Activated T-helper 1 cell treated with anti-CD3 and anti-CD28 coated beads, Interleukin-12 subunit alpha, Interleukin-12 subunit beta, Interleukin-2, Interleukin-4 antibody, amounts not matched to agents 30 ng/mL and 10 ng/mL and 1 ng/mL, durations not matched to agents 14 hours and 24 hours and 36 hours (primary cell): ENCODE measurements around the gene ZNF433. TPM values are rescaled to one million over a fixed set of nuclear protein-coding genes. Genes with fewer than 3 reads are reported as not detected.

Source experiments
- DNase-seq: peaks from one replicate; pipeline ENCODE4 v3.0.0; 2021; ENCODE audit warnings: low spot score
- H3K27ac Mint-ChIP-seq: one replicate; pipeline ENCODE4 v1.8.0; 2021; ENCODE audit warnings: mild to moderate bottlenecking, mixed read lengths
- H3K27me3 Mint-ChIP-seq: one replicate; pipeline ENCODE4 v1.8.0; 2022; ENCODE audit warnings: mild to moderate bottlenecking, moderate library complexity, mixed read lengths; ENCODE audit not compliant: insufficient read depth
- H3K36me3 Mint-ChIP-seq: one replicate; pipeline ENCODE4 v1.8.0; 2021; ENCODE audit warnings: low read depth, mixed read lengths
- H3K4me1 Mint-ChIP-seq: one replicate; pipeline ENCODE4 v1.8.0; 2021; ENCODE audit warnings: low read depth, mixed read lengths
- H3K4me3 Mint-ChIP-seq: one replicate; pipeline ENCODE4 v1.8.0; 2021; ENCODE audit warnings: mild to moderate bottlenecking, moderate library complexity, mixed read lengths
- H3K9me3 Mint-ChIP-seq: one replicate; pipeline ENCODE4 v1.8.0; 2021; ENCODE audit warnings: mixed read lengths
- intact Hi-C: fragments of 100-400 bp; cut with micrococcal nuclease; formaldehyde crosslinking; loops from one replicate; pipeline ENCODE4 v1.15.1; 2024
- total RNA-seq: library from RNA; stranded (reverse); gene quantifications from 2 replicates; pipeline ENCODE4 v1.2.3, GENCODE V29; 2022

ZNF433 gene
- total RNA-seq, 1 donor from 2014 or later = 0.39 TPM

DNA sequence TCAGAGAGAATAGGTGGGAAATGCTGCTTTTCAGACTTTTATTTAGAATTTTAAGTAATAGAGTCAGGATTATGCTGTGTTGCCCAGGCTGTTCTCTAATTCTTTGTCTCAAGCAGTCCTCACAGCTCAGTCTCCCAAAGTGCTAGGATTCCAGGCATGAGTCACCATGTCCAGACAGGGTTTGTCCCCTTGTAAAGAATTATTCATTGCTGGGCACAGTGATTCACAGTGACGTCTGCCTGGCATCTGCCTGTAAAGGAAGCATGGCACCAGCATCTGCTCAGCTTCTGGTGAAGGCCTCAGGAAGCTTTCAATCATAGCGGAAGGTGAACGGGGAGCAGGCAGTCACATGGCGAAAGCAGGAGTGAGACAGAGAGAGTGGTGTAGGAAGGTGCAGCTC, 53.0 kb downstream of the ZNF433 start:
- H3K36me3 Mint-ChIP-seq = peaks cover 3% of the 10 kb centered on the region
- H3K9me3 Mint-ChIP-seq = peaks cover 52% of the 10 kb centered on the region
- H3K27ac Mint-ChIP-seq = no peak overlapping the region
- no peak overlapping the region for H3K4me3 Mint-ChIP-seq
- no peak for DNase-seq
- peaks cover 5% of the 10 kb centered on the region for H3K4me1 Mint-ChIP-seq
- intact Hi-C loops = no loop called here
- H3K27me3 Mint-ChIP-seq = no peaks in the 10 kb centered on the region

DNA sequence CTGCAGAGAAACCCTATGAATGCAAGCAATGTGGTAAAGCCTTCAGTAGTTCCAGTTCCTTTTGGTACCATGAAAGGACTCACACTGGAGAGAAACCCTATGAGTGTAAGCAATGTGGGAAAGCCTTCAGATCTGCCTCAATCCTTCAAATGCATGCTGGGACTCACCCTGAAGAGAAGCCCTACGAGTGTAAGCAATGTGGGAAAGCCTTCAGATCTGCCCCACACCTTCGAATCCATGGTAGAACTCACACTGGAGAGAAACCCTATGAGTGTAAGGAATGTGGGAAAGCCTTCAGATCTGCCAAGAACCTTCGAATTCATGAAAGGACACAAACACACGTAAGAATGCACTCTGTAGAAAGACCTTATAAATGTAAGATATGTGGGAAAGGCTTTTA, 56.0 kb downstream of the ZNF433 start:
- Mint-ChIP-seq H3K4me3 (no peak overlapping the region), H3K27ac (no peak overlapping the region), H3K4me1 (no peaks in the 10 kb centered on the region), H3K36me3 (peaks cover 7% of the 10 kb centered on the region), H3K27me3 (no peaks in the 10 kb centered on the region), H3K9me3 (peaks cover 71% of the 10 kb centered on the region)
- no peak for DNase-seq
- intact Hi-C loops = no loop called here

DNA sequence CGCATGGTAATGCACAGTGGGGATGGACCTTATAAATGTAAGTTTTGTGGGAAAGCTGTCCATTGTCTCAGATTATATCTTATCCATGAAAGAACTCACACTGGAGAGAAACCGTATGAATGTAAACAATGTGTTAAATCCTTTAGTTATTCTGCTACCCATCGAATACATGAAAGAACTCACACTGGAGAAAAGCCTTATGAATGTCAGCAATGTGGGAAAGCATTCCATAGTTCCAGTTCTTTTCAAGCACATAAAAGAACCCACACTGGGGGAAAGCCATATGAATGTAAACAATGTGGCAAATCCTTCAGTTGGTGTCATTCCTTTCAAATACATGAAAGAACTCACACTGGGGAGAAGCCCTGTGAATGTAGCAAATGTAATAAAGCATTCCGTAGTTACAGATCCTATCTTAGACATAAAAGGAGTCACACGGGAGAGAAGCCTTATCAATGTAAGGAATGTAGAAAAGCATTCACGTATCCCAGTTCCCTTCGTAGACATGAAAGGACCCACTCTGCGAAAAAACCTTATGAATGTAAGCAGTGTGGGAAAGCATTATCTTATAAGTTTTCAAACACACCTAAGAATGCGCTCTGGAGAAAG, 56.9 kb downstream of the ZNF433 start:
- intact Hi-C loops = no loop called here
- Mint-ChIP-seq H3K27ac (no peak overlapping the region), H3K4me1 (no peaks in the 10 kb centered on the region), H3K36me3 (peaks cover 7% of the 10 kb centered on the region), H3K4me3 (no peak overlapping the region), H3K9me3 (peaks cover 77% of the 10 kb centered on the region), H3K27me3 (no peaks in the 10 kb centered on the region)
- DNase-seq = no peak

DNA sequence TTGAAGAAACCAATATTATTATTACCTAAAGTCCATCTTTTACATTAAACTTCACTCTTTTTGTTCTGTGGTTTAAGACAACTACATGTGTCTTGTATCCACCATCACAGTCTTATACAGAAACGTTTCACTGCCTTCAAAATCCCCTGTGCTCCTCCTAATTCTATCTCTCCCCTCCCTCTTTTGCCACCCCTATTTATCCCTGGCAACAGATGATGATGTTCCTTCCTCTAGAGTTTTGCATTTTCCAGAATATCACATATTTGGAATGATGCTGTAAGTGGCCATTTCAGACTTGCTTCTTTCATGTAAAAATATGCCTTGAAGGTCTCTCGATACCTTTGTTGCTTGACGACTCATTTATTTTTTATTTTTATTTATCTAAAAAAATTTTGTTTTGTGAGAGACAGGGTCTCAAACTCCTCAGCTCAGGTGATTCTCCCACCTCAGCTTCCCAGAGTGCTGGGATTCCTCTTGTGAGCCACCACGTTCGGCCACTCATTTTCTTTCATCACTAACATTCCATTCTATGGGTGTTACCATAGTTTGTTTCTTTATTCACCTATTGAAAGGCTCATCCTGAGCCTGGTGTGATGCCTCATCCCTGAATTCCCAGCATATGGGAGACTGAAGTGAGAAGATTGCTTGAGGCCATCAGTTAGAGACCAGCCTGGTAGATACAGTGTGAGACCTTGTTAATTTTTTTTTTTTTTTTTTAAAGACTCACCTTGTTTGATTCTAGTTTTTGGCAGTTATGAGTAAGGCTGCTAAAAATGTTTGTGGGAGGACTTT, 62.3 kb downstream of the ZNF433 start:
- H3K36me3 Mint-ChIP-seq = peaks cover 4% of the 10 kb centered on the region
- no peak overlapping the region for H3K27ac Mint-ChIP-seq
- no peak overlapping the region for H3K4me3 Mint-ChIP-seq
- no peaks in the 10 kb centered on the region for H3K27me3 Mint-ChIP-seq
- intact Hi-C loops = no loop called here
- no peaks in the 10 kb centered on the region for H3K4me1 Mint-ChIP-seq
- no peak for DNase-seq
- peaks cover 56% of the 10 kb centered on the region for H3K9me3 Mint-ChIP-seq

DNA sequence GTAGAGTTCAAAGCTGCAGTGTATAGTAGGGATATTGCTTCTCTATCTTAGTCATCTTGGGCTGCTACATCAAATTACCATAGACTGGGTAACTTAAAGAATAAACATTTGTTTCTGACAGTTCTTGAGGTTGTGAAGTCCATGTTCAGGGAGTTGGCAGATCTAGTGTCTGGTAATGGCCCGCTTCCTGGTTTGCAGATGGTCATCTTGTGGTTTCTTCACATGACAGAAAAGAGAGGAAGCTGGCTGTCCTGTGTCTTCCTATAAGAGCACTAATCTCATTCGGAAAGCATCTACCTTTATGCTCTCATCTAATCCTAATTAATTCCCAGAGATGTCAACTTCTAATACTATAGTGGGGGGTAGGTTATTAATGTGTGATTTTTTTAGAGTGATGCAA, 64.4 kb downstream of the ZNF433 start:
- peaks cover 50% of the 10 kb centered on the region for H3K9me3 Mint-ChIP-seq
- no peak overlapping the region for H3K4me3 Mint-ChIP-seq
- peaks cover 3% of the 10 kb centered on the region for H3K36me3 Mint-ChIP-seq
- H3K27me3 Mint-ChIP-seq = no peaks in the 10 kb centered on the region
- no peak overlapping the region for H3K27ac Mint-ChIP-seq
- intact Hi-C loops = no loop called here
- H3K4me1 Mint-ChIP-seq = peaks cover under 1% of the 10 kb centered on the region
- DNase-seq = no peak

DNA sequence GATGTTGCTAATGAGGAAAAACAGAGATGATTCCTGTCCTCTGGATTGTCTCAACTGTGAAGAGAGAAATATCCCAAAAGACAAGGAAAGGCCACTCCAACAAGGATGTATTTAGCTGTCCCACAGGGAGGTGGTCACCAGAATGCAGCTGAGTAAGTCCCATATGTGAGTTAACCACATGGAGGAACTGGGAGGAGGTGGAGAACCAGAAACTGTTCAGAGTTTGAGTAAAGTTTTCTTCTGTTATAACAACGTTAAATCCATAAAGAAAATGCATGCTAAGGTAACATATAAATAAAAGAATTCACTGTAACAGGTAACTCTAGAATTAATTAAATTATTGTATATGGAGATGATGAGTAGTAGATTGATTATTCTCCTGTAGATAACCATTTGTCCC, 65.3 kb downstream of the ZNF433 start:
- intact Hi-C loops = no loop called here
- Mint-ChIP-seq H3K27me3 (no peaks in the 10 kb centered on the region), H3K4me3 (no peak overlapping the region), H3K36me3 (peaks cover 3% of the 10 kb centered on the region), H3K9me3 (peaks cover 49% of the 10 kb centered on the region), H3K4me1 (peaks cover 8% of the 10 kb centered on the region), H3K27ac (no peak overlapping the region)
- DNase-seq = no peak

DNA sequence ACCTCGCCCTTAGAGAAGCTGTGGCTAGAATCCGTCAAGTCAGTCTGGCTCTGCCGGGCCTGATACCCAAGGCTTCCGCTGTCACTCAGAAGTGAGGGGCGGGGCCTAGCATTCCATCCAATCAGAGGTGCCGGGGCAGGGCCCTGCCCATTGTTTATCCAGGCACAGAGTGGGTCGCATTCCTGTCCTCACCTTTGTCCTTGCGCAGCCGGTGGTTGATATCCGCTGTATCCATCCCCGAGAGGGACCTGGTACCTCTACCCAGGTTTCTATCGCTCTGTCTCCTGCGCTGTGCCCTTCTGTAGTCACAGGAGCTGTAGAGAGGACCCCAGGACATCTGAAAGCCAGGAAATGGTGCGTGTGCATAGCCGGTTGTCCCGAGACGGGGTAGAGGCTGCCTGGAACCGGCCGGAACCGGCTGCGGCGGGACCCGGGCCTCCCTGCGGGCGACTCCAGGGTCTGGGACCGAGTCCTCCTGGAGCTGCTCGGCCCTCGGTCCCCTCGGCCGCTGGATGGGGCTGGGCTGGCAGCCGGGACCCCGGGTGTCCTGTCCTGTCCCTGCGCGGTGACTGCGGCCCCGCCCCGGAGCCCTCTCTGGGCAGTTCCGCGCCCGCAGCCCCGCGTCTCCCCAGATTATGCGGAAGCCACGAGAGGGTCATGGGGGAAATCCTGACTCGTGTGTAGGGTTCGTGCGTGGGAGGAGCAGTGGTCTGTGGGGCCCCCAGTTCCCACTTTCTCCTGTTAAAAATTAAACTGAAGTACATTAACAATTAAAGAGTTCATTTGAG, 70.4 kb downstream of the ZNF433 start, which contains the start of gene ZNF763:
TSS of gene ZNF763 (plus strand) at position 183 of the 788 bp plus-strand sequence. CDS start at position 352, 169 bp downstream.
- peak; percentile 69 for DNase-seq
- H3K4me3 Mint-ChIP-seq = peak within 1 kb of the TSS; percentile 81

More for the DNA sequence above, 70.4 kb downstream of the ZNF433 start, which contains the start of gene ZNF763:
- peaks cover 25% of the 10 kb centered on the region for H3K9me3 Mint-ChIP-seq
- no peaks in the 10 kb centered on the region for H3K27me3 Mint-ChIP-seq
- peaks cover 7% of the 10 kb centered on the region for H3K36me3 Mint-ChIP-seq
- H3K4me1 Mint-ChIP-seq = peaks cover 20% of the 10 kb centered on the region
- peak within 1 kb of the TSS; percentile 56 for H3K27ac Mint-ChIP-seq
- intact Hi-C loops = loop anchor here (1.0 kb wide), 3 partner anchors 23 to 176 kb away; no protein-coding TSS in a partner anchor

Other genes with a start within 250 kb of the ZNF433 start
- 0.54 and 0.56 TPM in 2 replicates for gene ZNF491, start 237.2 kb downstream of the ZNF433 start, total RNA-seq
- 6.7 and 9.2 TPM in 2 replicates for gene ZNF440, start 221.4 kb downstream of the ZNF433 start, total RNA-seq
- 3.3 and 3.6 TPM in 2 replicates for gene ZNF439, start 187.0 kb downstream of the ZNF433 start, total RNA-seq
- gene ZNF69, start 147.9 kb downstream of the ZNF433 start, total RNA-seq = 0.16 and 0.29 TPM in 2 replicates
- gene ZNF700, start 110.6 kb downstream of the ZNF433 start, total RNA-seq = 11.9 and 12.2 TPM in 2 replicates
- 0.49 and 1.1 TPM in 2 replicates for gene ZNF763, start 70.6 kb downstream of the ZNF433 start, total RNA-seq
- gene ZNF878, start 17.3 kb upstream of the ZNF433 start, total RNA-seq = 0.13 and 0.39 TPM in 2 replicates
- 0.73 and 0.86 TPM in 2 replicates for gene ZNF844, start 29.1 kb upstream of the ZNF433 start, total RNA-seq
- 2.8 and 3.5 TPM in 2 replicates for gene ZNF20, start 104.7 kb upstream of the ZNF433 start, total RNA-seq
- gene ZNF625, start 121.1 kb upstream of the ZNF433 start, total RNA-seq = 2.5 and 2.9 TPM in 2 replicates
- 10.1 and 10.8 TPM in 2 replicates for gene ZNF136, start 127.4 kb upstream of the ZNF433 start, total RNA-seq